WI38 (cell line): Measurements from ENCODE around the gene PTTG2.
"Not testable (repeated sequence)": the region's sequence is repeated elsewhere in the genome, so short reads cannot be mapped to it uniquely, and the experiment has no call there.

Source experiments
- H3K4me3 ChIP-seq: 2 replicates; pipeline ENCODE4 v1.5.1; 2011; ENCODE audit warnings: low read depth, mild to moderate bottlenecking, control low read depth, low read length
- CTCF ChIP-seq: IDR thresholded peaks from 2 replicates; pipeline ENCODE4 v1.5.1; 2012; ENCODE audit warnings: low read depth, mild to moderate bottlenecking, control low read depth, low read length

PTTG2 gene

GRCh38 chr4:37960098-37960497, at the start of gene PTTG2:
Gene PTTG2 (plus strand): TSS chr4:37960398. CDS start chr4:37960435, 37 bp downstream.
- no peak for TF ChIP-seq CTCF
- no peak within 1 kb of the TSS for H3K4me3 ChIP-seq

GRCh38 chr4:37914539-37914938, 45.7 kb upstream of the PTTG2 start:
- H3K4me3 ChIP-seq, result no peak overlapping the region
- TF ChIP-seq CTCF, result no peak

GRCh38 chr4:37917388-37917787, 42.8 kb upstream of the PTTG2 start:
- no peak for TF ChIP-seq CTCF
- H3K4me3 ChIP-seq, result no peak overlapping the region

- no peak overlapping the region for H3K4me3 ChIP-seq
- TF ChIP-seq CTCF, result no peak
These were observed 41.5 kb upstream of the PTTG2 start for GRCh38 chr4:37918653-37919052.

DNA sequence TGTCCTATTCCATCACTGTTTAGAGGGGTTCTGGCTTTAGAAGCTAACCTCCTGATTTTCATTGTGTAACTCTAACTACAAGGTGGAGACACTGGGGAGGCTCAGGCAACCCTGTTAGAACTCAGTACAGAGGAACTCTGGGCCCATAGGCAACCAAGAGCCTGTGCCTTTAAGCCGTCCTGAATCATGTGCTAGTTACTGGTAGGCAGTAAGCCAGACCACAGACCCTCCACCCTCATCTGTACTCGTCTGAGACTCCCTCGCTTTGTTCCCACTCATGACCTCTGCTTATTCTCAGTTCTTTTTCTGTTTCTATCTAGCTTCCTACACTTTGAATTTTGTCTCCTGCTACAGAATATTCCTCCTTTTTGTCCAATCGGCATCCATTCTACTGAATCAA, 37.9 kb upstream of the PTTG2 start:
- no peak overlapping the region for H3K4me3 ChIP-seq
- TF ChIP-seq CTCF, result no peak

DNA sequence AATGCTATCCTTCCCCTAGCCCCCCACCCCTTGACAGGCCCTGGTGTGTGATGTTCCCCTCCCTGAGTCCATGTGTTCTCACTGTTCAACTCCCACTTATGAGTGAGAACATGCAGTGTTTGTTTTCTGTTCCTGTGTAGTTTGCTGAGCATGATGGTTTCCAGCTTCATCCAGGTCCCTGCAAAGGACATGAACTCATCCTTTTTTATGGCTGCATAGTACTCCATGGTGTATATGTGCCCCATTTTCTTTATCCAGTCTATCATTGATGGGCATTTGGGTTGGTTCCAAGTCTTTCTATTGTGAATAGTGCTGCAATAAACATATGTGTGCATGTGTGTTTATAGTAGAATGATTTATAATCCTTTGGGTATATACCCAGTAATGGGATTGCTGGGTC, 37.1 kb upstream of the PTTG2 start:
- H3K4me3 ChIP-seq, result not testable (repeated sequence)

- TF ChIP-seq CTCF, result no peak
- no peak overlapping the region for H3K4me3 ChIP-seq
These were observed 35.3 kb upstream of the PTTG2 start for GRCh38 chr4:37924946-37925345.

DNA sequence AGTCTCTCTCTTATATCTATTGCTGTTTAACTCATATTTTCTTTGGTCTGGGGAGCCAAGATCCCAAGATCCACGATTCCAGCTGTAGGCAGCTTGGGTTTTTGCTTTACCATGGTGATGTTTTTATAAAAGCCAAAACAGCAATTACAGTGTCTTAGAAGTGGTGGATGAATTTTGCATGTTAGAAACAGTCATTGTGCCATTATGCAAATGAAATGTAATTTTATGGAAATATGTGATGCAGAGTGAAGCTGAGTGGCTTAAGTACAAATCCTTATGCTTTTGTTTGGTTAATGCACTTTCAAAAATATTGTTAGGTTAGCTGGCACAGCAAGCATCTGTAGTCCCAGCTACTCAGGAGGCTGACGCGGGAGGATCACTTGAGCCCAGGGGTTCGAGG, 32.8 kb upstream of the PTTG2 start:
- no peak overlapping the region for H3K4me3 ChIP-seq
- TF ChIP-seq CTCF, result no peak
